CD4-positive, alpha-beta T cell treated with Interleukin-21 for 1 hour (primary cell): ENCODE results near the gene DHX58.

ENCODE experiments used
- DNase-seq: peaks from one replicate; pipeline ENCODE4 v3.0.0-alpha.2; 2020

DHX58 gene

GRCh38 chr17:42079541-42079940 lies 33.0 kb downstream of the DHX58 start:
- DNase-seq = no peak

GRCh38 chr17:42078396-42079043 lies 34.0 kb downstream of the DHX58 start:
- no peak for DNase-seq

GRCh38 chr17:42077755-42078154 lies 34.8 kb downstream of the DHX58 start:
- no peak for DNase-seq

- DNase-seq = no peak
Measured at GRCh38 chr17:42076797-42077559, 35.5 kb downstream of the DHX58 start.

GRCh38 chr17:42075789-42076188 lies 36.7 kb downstream of the DHX58 start:
- DNase-seq = no peak

GRCh38 chr17:42072323-42073187 lies 40.0 kb downstream of the DHX58 start:
- DNase-seq = no peak

- DNase-seq = no peak
Measured at GRCh38 chr17:42071810-42072209, 40.7 kb downstream of the DHX58 start.

GRCh38 chr17:42068979-42069378 lies 43.5 kb downstream of the DHX58 start:
- DNase-seq = no peak

GRCh38 chr17:42067371-42068091 lies 45.0 kb downstream of the DHX58 start:
- peak; percentile 70 for DNase-seq

- no peak for DNase-seq
Measured at GRCh38 chr17:42065201-42065600, 47.3 kb downstream of the DHX58 start.

GRCh38 chr17:42062681-42063080 lies 49.8 kb downstream of the DHX58 start:
- no peak for DNase-seq

- DNase-seq = no peak
Measured at GRCh38 chr17:42061646-42062487, 50.6 kb downstream of the DHX58 start.

GRCh38 chr17:42060231-42060630 lies 52.3 kb downstream of the DHX58 start:
- no peak for DNase-seq

- DNase-seq = no peak
Measured at GRCh38 chr17:42059815-42060214, 52.7 kb downstream of the DHX58 start.

GRCh38 chr17:42058063-42058462 lies 54.5 kb downstream of the DHX58 start:
- DNase-seq = no peak

GRCh38 chr17:42056635-42057034 lies 55.9 kb downstream of the DHX58 start:
- DNase-seq = no peak

- no peak for DNase-seq
Measured at GRCh38 chr17:42055496-42055895, 57.0 kb downstream of the DHX58 start.

GRCh38 chr17:42055027-42055426 lies 57.5 kb downstream of the DHX58 start:
- DNase-seq = no peak

GRCh38 chr17:42053731-42054500 lies 58.6 kb downstream of the DHX58 start:
- DNase-seq = no peak

- no peak for DNase-seq
Measured at GRCh38 chr17:42052346-42052877, 60.1 kb downstream of the DHX58 start.

GRCh38 chr17:42051645-42052044 lies 60.9 kb downstream of the DHX58 start:
- DNase-seq = no peak
